CD4-positive, alpha-beta T cell (primary cell): ENCODE results near the gene CRYBB3. TPM values are rescaled to one million over a fixed set of nuclear protein-coding genes. Genes with fewer than 3 reads are reported as not detected.
"Not testable (repeated sequence)": the region's sequence is repeated elsewhere in the genome, so short reads cannot be mapped to it uniquely, and the experiment has no call there.

Experiments used
- ATAC-seq: fragments of 200-7000 bp; cut with Tn5 transposase; one replicate; pipeline ENCODE4 v1.10.0; 2022; ENCODE audit warnings: mild to moderate bottlenecking; ENCODE audit not compliant: poor library complexity
- CTCF ChIA-PET: fragments of 350-600 bp; sonication (Branson Sonifier 250); formaldehyde crosslinking; loops from one replicate; lab custom pipeline; 2021; ENCODE audit warnings: antibody characterized with exemption, inconsistent platforms; lab: Charles Lee
- POLR2A ChIA-PET: fragments of 350-600 bp; sonication (Branson Sonifier 250); formaldehyde crosslinking; loops from one replicate; lab custom pipeline; 2021; ENCODE audit warnings: antibody characterized with exemption, inconsistent platforms; lab: Charles Lee
- DNase-seq, 14 experiments: peaks; one replicate each; pipeline ENCODE4 v3.0.0-alpha.2; 2013 to 2020; ENCODE audit warnings: mixed read lengths in 2 of 14
- H3K27ac ChIP-seq, 2 donors: one replicate each; pipeline versions ENCODE4 v1.5.1 to v1.7.0; 2013; ENCODE audit warnings: low read length in 2 of 2, low read depth in 1 of 2, mild to moderate bottlenecking in 1 of 2
- H3K27me3 ChIP-seq, 2 experiments: 1 replicate in 1 of 2; 2 replicates in 1 of 2; pipeline versions ENCODE4 v1.6.1 to v1.7.0; 2013; ENCODE audit warnings: low read length in 2 of 2, control low read depth in 1 of 2, mild to moderate bottlenecking in 1 of 2, moderate library complexity in 1 of 2; ENCODE audit not compliant: insufficient read depth in 2 of 2, control insufficient read depth in 1 of 2
- H3K36me3 ChIP-seq: one replicate; pipeline ENCODE4 v1.6.1; 2013; ENCODE audit warnings: low read length, control low read depth; ENCODE audit not compliant: insufficient read depth
- H3K4me1 ChIP-seq: one replicate; pipeline ENCODE4 v1.6.1; 2013; ENCODE audit warnings: low read length, control low read depth; ENCODE audit not compliant: insufficient read depth
- H3K4me3 ChIP-seq: one replicate; pipeline ENCODE4 v1.5.1; 2013; ENCODE audit warnings: mild to moderate bottlenecking, low read length, moderate library complexity
- H3K9me3 ChIP-seq, 2 experiments: 1 replicate in 1 of 2; 2 replicates in 1 of 2; pipeline versions ENCODE4 v1.6.1 to v1.7.0; 2013; ENCODE audit warnings: low read length in 2 of 2, mild to moderate bottlenecking in 2 of 2, control low read depth in 1 of 2, moderate library complexity in 1 of 2; ENCODE audit not compliant: control insufficient read depth in 1 of 2, insufficient read depth in 1 of 2
- H3K27ac Mint-ChIP-seq: one replicate; pipeline ENCODE4 v1.8.0; 2020; ENCODE audit warnings: mixed read lengths
- H3K27me3 Mint-ChIP-seq: one replicate; pipeline ENCODE4 v1.8.0; 2021; ENCODE audit warnings: mixed read lengths
- H3K36me3 Mint-ChIP-seq: one replicate; pipeline ENCODE4 v1.8.0; 2021; ENCODE audit warnings: low read depth, mixed read lengths
- H3K4me1 Mint-ChIP-seq: one replicate; pipeline ENCODE4 v1.8.0; 2021; ENCODE audit warnings: low read depth, mixed read lengths
- H3K4me3 Mint-ChIP-seq: one replicate; pipeline ENCODE4 v1.8.0; 2020; ENCODE audit warnings: mild to moderate bottlenecking, mixed read lengths
- H3K9me3 Mint-ChIP-seq: one replicate; pipeline ENCODE4 v1.8.0; 2020; ENCODE audit warnings: mixed read lengths
- intact Hi-C, 2 experiments: fragments of 100-400 bp; cut with DNase I in 1 of 2; cut with micrococcal nuclease in 1 of 2; formaldehyde crosslinking; loops; one replicate each; pipeline versions ENCODE4 v1.15.1 to v1.9.0; 2023 to 2025; cut with DNase I, micrococcal nuclease
- total RNA-seq, 174 experiments: library from RNA in 2 of 174; stranded (reverse) in 2 of 174; gene quantifications; one replicate each; pipeline ENCODE4 v1.2.3 and lab custom pipeline; 2021 to 2026
- TF ChIP-seq, protein P1 (sequence below): fragments of 200-600 bp; IDR thresholded peaks from one replicate; pipeline ENCODE4 v1.8.0; 2022; ENCODE audit warnings: antibody characterized with exemption, mild to moderate bottlenecking

CRYBB3 gene
- total RNA-seq, 2 experiments from 2014 or later, result not detected

DNA sequence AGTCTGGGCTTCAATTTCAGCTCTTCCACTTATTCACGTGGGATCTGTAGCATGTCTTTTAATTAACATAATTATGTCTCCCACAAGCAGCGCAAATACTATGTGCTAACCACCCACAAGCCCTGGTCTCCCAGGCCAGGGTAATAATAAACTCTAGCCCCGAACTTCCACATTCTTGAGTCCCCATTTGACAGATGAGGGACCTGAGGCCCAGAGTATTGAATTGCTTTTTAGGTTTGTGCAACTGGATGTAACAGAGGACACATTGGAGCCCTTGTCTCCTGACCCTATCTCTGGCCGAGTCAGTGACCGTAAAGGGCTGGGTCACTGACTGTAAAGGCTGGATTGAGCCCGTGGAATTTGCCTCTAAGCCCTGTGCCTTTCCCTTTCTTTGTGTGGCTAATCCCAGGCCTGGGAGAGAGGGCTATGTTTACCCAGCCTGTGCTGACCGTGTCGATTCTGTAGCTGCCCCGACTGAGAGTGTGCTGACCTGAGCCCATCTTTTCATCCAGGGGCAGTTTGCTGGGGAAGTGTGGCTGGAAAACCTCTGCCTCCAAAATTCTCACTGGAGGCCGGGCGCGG lies 23.7 kb downstream of the CRYBB3 start:
- TF ChIP-seq, protein P1, sequence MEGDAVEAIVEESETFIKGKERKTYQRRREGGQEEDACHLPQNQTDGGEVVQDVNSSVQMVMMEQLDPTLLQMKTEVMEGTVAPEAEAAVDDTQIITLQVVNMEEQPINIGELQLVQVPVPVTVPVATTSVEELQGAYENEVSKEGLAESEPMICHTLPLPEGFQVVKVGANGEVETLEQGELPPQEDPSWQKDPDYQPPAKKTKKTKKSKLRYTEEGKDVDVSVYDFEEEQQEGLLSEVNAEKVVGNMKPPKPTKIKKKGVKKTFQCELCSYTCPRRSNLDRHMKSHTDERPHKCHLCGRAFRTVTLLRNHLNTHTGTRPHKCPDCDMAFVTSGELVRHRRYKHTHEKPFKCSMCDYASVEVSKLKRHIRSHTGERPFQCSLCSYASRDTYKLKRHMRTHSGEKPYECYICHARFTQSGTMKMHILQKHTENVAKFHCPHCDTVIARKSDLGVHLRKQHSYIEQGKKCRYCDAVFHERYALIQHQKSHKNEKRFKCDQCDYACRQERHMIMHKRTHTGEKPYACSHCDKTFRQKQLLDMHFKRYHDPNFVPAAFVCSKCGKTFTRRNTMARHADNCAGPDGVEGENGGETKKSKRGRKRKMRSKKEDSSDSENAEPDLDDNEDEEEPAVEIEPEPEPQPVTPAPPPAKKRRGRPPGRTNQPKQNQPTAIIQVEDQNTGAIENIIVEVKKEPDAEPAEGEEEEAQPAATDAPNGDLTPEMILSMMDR, result no peak
- ChIA-PET CTCF (no interaction called here), POLR2A (no interaction called here)
- intact Hi-C loops, result no loop called here
- Mint-ChIP-seq H3K4me1 (no peaks in the 10 kb centered on the region), H3K4me3 (no peak overlapping the region), H3K27ac (no peak overlapping the region), H3K9me3 (no peaks in the 10 kb centered on the region), H3K27me3 (peaks cover 30% of the 10 kb centered on the region), H3K36me3 (no peaks in the 10 kb centered on the region)
- no peaks in the 10 kb centered on the region for H3K9me3 ChIP-seq
- DNase-seq, result no peak
- no peak overlapping the region for H3K27ac ChIP-seq
- ATAC-seq, result no peak
- H3K4me1 ChIP-seq, result no peaks in the 10 kb centered on the region
- H3K27me3 ChIP-seq, result peaks cover 10 to 14% of the 10 kb centered on the region in 2 experiments
- H3K4me3 ChIP-seq, result no peak overlapping the region
- H3K36me3 ChIP-seq, result no peaks in the 10 kb centered on the region

DNA sequence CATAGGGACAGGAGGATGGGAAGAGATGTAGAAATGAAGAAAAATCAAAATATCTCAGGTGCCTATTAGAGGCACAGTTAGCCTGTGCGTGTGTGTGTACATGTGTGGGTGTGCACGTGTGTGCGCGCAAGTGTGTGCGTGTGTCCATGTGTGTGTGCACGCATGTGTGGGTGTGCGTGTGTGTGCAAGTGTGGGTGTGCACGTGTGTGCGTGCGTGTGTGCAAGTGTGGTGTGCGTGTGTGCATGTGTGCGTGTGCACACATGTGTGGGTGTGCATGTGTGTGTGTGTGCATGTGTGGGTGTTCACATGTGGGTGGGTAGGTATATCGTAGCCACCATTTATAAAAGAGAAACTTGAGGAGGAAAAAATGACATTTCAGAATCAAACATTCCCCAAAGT lies 29.2 kb downstream of the CRYBB3 start:
- ChIA-PET CTCF (no interaction called here), POLR2A (no interaction called here)
- H3K9me3 Mint-ChIP-seq, result no peaks in the 10 kb centered on the region
- H3K4me3 Mint-ChIP-seq, result no peak overlapping the region
- no peak for DNase-seq
- TF ChIP-seq, protein P1, result no peak
- H3K36me3 Mint-ChIP-seq, result no peaks in the 10 kb centered on the region
- no peak overlapping the region for H3K27ac ChIP-seq
- no peaks in the 10 kb centered on the region for H3K9me3 ChIP-seq
- no peak for ATAC-seq
- no peak overlapping the region for H3K27ac Mint-ChIP-seq
- intact Hi-C loops, result no loop called here
- H3K4me1 Mint-ChIP-seq, result no peaks in the 10 kb centered on the region
- H3K4me1 ChIP-seq, result no peaks in the 10 kb centered on the region
- H3K27me3 Mint-ChIP-seq, result peaks cover 26% of the 10 kb centered on the region
- no peak overlapping the region for H3K4me3 ChIP-seq
- no peaks in the 10 kb centered on the region for H3K36me3 ChIP-seq
- peaks cover 3 to 7% of the 10 kb centered on the region in 2 experiments for H3K27me3 ChIP-seq

DNA sequence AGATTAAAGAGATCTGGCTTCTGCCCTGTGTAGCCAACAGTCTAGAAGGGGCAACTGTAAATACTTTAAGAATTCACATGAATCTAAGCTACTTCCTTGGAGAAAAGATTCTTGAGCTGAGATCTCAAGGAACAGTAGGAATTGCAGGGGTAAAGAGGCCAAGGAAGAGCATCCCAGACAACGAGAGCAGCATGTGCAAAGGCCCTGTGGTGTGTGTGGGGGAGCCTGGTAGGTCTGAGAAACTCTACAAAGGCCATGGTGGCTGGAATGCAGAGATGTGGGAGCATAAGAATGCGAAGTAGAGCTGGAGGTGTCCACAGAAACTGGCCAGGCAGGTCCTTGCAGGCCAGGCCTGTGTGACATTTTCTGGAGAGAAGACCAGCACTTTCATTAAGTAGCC lies 31.1 kb downstream of the CRYBB3 start:
- H3K4me3 ChIP-seq, intact Hi-C loops, DNase-seq, ATAC-seq, H3K27me3 ChIP-seq, H3K9me3 Mint-ChIP-seq, H3K36me3 ChIP-seq, H3K9me3 ChIP-seq, H3K27ac Mint-ChIP-seq, H3K4me3 Mint-ChIP-seq, H3K4me1 Mint-ChIP-seq, H3K27ac ChIP-seq, CTCF ChIA-PET, H3K4me1 ChIP-seq, POLR2A ChIA-PET, H3K36me3 Mint-ChIP-seq: not testable (repeated sequence)
- peaks cover 43% of the 10 kb centered on the region for H3K27me3 Mint-ChIP-seq

DNA sequence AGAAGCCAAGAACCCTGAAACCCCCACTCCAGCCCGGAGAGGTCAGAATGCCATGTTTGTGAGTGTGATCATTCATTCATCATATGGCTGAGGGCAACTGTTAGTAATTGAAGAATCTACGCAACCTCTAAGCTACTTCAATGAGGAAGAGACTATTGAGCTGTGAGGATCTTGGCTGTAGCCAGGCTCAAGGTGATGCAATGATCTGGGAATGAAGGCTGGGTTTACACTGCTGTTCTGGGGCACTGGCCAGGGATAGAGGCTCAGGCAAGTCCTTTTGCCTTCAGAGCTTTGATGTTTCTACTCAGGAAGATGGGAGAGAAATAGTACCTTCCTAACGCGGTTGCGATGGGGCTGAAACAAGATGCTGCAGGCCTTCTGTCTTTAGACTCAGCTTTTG lies 32.6 kb downstream of the CRYBB3 start:
- Mint-ChIP-seq H3K36me3 (no peaks in the 10 kb centered on the region), H3K27ac (no peak overlapping the region), H3K4me1 (peaks cover 6% of the 10 kb centered on the region), H3K9me3 (no peaks in the 10 kb centered on the region), H3K4me3 (no peak overlapping the region), H3K27me3 (peaks cover 51% of the 10 kb centered on the region)
- POLR2A ChIA-PET, result no interaction called here
- intact Hi-C loops, result no loop called here
- ATAC-seq, result no peak
- Histone ChIP-seq H3K27ac (no peak overlapping the region), H3K27me3 (peaks cover 7 to 15% of the 10 kb centered on the region in 2 experiments), H3K9me3 (no peaks in the 10 kb centered on the region), H3K4me1 (peaks cover 6% of the 10 kb centered on the region), H3K36me3 (no peaks in the 10 kb centered on the region), H3K4me3 (no peak overlapping the region)
- CTCF ChIA-PET, result no interaction called here
- no peak for DNase-seq
- TF ChIP-seq, protein P1, result no peak

DNA sequence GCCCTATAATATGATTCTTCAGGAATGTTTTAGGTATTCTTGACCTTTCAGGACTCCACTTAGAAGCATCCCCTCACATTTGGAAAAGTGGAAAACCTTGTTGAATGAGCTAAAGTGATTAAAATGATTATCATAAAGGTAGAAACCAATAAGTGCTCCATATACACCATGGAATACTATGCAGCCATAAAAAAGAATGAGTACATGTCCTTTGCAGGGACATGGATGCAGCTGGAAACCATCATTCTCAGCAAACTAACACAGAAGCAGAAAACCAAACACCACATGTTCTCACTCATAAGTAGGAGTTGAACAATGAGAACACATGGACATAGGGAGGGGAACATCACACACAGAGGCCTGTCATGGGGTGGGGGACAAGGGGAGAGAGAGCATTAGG lies 34.0 kb downstream of the CRYBB3 start:
- intact Hi-C loops, H3K4me1 Mint-ChIP-seq, CTCF ChIA-PET, H3K4me1 ChIP-seq, H3K9me3 Mint-ChIP-seq, H3K4me3 Mint-ChIP-seq, DNase-seq, POLR2A ChIA-PET, H3K36me3 Mint-ChIP-seq, H3K27ac ChIP-seq, H3K27ac Mint-ChIP-seq, H3K9me3 ChIP-seq, H3K4me3 ChIP-seq, ATAC-seq, H3K36me3 ChIP-seq: not testable (repeated sequence)
- H3K27me3 Mint-ChIP-seq, result peaks cover 57% of the 10 kb centered on the region
- peaks cover 7 to 15% of the 10 kb centered on the region in 2 experiments for H3K27me3 ChIP-seq
